Measurements from ENCODE around the gene NANOS1. TPM values are rescaled to one million over a fixed set of nuclear protein-coding genes. Genes with fewer than 3 reads are reported as not detected.

Gene NANOS1
- total and polyA plus RNA-seq, 9 of the 15 experiments (the other 6 are each of a cell fraction or from before 2014, with no cell fraction given): 0.14 to 1.6 (median 0.83) TPM; not detected in 1

DNA sequence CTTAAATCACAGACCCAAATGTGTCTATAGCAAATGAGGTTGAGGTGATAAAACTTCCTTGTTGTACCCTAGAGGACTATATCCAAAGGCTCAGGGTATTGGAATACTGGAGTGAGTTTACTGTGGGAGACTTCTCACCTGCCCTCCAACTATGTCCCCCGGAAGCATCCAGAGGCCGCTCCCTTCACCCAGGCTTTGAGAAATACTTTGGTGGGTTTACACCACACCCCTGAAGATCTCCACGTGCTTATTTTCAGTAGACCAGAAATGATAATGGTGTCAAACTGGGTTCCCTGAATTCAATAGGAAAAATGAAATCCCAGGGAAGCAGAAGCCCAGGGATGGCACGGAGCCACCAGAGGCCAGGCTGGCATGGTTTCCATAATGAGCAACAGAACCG lies 31.3 kb upstream of the NANOS1 start:
- H3K4me2 ChIP-seq (ENCODE audit: insufficient read depth, low read length): no peak overlapping the region
- H3K27ac ChIP-seq (ENCODE audit: extremely low read depth, low read depth, low read length): no peak overlapping the region
- FAIRE-seq (no peak), ATAC-seq (no peak), DNase-seq (ENCODE audit: extremely low read depth in 1 of 4, low spot score in 3 of 4) (no peak)
- intact Hi-C loops (cut with micrococcal nuclease): no loop called here
- TF ChIP-seq, protein P1, sequence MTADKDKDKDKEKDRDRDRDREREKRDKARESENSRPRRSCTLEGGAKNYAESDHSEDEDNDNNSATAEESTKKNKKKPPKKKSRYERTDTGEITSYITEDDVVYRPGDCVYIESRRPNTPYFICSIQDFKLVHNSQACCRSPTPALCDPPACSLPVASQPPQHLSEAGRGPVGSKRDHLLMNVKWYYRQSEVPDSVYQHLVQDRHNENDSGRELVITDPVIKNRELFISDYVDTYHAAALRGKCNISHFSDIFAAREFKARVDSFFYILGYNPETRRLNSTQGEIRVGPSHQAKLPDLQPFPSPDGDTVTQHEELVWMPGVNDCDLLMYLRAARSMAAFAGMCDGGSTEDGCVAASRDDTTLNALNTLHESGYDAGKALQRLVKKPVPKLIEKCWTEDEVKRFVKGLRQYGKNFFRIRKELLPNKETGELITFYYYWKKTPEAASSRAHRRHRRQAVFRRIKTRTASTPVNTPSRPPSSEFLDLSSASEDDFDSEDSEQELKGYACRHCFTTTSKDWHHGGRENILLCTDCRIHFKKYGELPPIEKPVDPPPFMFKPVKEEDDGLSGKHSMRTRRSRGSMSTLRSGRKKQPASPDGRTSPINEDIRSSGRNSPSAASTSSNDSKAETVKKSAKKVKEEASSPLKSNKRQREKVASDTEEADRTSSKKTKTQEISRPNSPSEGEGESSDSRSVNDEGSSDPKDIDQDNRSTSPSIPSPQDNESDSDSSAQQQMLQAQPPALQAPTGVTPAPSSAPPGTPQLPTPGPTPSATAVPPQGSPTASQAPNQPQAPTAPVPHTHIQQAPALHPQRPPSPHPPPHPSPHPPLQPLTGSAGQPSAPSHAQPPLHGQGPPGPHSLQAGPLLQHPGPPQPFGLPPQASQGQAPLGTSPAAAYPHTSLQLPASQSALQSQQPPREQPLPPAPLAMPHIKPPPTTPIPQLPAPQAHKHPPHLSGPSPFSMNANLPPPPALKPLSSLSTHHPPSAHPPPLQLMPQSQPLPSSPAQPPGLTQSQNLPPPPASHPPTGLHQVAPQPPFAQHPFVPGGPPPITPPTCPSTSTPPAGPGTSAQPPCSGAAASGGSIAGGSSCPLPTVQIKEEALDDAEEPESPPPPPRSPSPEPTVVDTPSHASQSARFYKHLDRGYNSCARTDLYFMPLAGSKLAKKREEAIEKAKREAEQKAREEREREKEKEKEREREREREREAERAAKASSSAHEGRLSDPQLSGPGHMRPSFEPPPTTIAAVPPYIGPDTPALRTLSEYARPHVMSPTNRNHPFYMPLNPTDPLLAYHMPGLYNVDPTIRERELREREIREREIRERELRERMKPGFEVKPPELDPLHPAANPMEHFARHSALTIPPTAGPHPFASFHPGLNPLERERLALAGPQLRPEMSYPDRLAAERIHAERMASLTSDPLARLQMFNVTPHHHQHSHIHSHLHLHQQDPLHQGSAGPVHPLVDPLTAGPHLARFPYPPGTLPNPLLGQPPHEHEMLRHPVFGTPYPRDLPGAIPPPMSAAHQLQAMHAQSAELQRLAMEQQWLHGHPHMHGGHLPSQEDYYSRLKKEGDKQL (CRISPR knock-in tag; IDR thresholded peaks at IDR 0.05; ENCODE audit: borderline replicate concordance): no peak
- no peaks in the 10 kb centered on the region for H3K79me2 ChIP-seq (ENCODE audit: control insufficient read depth, insufficient read depth, low read length)
- in situ Hi-C loops (cut with MboI): no loop called here
- peaks cover 7 to 30% of the 10 kb centered on the region in 2 experiments; a peak in 4 of 5 replicates for H3K27me3 ChIP-seq (ENCODE audit: control insufficient read depth in 2 of 2, insufficient read depth in 2 of 2, low read length in 2 of 2)
- H2AFZ ChIP-seq (ENCODE audit: low read depth, low read length): no peak overlapping the region
- no peak overlapping the region for H3K9ac ChIP-seq (ENCODE audit: insufficient read depth in 1 of 2, low read depth in 2 of 2, low read length in 2 of 2)
- H3K9me1 ChIP-seq (ENCODE audit: control insufficient read depth, insufficient read depth, low read length): no peaks in the 10 kb centered on the region
- H3K36me3 ChIP-seq (ENCODE audit: control insufficient read depth, insufficient read depth, low read length): no peaks in the 10 kb centered on the region
- H4K20me1 ChIP-seq (replicated peaks; ENCODE audit: control insufficient read depth, insufficient read depth, low read length): no peaks in the 10 kb centered on the region
- no peaks in the 10 kb centered on the region for H3K4me1 ChIP-seq (replicated peaks in 1 of 2; ENCODE audit: control insufficient read depth in 2 of 2, insufficient read depth in 2 of 2, low read length in 2 of 2)
- H3K4me3 ChIP-seq: no peak overlapping the region
- H3K9me3 ChIP-seq (replicated peaks; ENCODE audit: control insufficient read depth, insufficient read depth, low read depth, low read length): no peaks in the 10 kb centered on the region
- ChIA-PET CTCF (ENCODE audit: low intra/inter-chr PET ratio) (no interaction called here), POLR2A (no interaction called here)
- WGBS (ENCODE audit: insufficient coverage, low coverage, missing lambda C conversion rate): 2% methylated on average over 5 of the region's 5 CpGs
- BruUV-seq (replicated peaks): no TSS peak
